Right lobe of liver (tissue), 4 donors: Measurements from ENCODE around the gene SEPTIN10.

Source experiments
- POLR2A ChIP-seq: fragments of 450-650 bp; IDR thresholded peaks from one replicate; pipeline ENCODE4 v1.6.1; 2017; ENCODE audit warnings: antibody characterized with exemption, mild to moderate bottlenecking
- TF ChIP-seq, protein P1 (sequence below), 4 donors: fragments of 200-600 bp in 3 of 4; fragments of 450-650 bp in 1 of 4; IDR thresholded peaks; one replicate each; pipeline versions ENCODE4 v1.5.1 to v1.8.0; 2016 to 2022; ENCODE audit warnings: antibody characterized with exemption in 4 of 4, mild to moderate bottlenecking in 2 of 4
- donor health status: DM: no; HTN: no; CAD: no.
- donor health status: DM: no; HTN: no; CAD: no.
- donor health status: DM: no; HTN: yes; CAD: no.

DNA sequence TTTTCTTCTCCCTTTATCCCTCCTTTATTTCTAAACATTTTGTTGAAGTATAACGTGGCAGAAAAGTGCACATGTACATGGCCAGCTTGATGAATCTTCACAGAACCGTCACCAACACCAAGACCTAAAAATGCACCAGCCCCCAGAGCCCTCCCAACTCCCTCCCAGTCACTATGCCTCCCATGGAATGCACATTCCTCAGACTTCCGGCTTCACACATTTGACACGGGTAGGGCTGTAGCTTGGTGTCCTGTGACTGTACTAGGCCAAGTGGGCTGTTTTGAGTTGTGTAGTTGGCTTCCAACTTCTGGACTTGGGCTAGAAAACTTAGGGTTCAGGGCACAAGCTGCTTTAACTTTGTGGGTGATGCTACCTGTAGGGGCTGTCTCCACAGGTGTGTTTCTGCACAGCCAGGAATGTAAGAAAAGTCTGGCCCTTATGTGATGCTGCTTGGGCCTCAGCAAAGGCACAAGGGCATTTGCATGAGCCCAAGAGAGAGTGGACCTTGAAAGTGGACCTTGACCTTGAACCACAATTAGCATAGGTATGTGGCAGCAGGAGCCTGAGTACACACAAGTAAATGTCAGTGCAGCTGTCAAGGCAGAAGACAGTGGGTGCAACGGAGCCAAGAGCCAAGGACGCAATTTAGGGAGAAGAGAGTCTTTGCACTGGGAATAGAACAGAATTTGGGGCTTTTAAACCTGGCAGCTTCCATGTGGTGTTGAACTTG lies 78.4 kb downstream of the SEPTIN10 start:
- no peak for TF ChIP-seq POLR2A
- TF ChIP-seq, protein P1, sequence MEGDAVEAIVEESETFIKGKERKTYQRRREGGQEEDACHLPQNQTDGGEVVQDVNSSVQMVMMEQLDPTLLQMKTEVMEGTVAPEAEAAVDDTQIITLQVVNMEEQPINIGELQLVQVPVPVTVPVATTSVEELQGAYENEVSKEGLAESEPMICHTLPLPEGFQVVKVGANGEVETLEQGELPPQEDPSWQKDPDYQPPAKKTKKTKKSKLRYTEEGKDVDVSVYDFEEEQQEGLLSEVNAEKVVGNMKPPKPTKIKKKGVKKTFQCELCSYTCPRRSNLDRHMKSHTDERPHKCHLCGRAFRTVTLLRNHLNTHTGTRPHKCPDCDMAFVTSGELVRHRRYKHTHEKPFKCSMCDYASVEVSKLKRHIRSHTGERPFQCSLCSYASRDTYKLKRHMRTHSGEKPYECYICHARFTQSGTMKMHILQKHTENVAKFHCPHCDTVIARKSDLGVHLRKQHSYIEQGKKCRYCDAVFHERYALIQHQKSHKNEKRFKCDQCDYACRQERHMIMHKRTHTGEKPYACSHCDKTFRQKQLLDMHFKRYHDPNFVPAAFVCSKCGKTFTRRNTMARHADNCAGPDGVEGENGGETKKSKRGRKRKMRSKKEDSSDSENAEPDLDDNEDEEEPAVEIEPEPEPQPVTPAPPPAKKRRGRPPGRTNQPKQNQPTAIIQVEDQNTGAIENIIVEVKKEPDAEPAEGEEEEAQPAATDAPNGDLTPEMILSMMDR (IDR thresholded peaks at IDR 0.05) = no peak
